Activated CD4-positive, alpha-beta memory T cell treated with anti-CD3 and anti-CD28 coated beads for 36 hours (primary cell): ENCODE results near the gene MT1F. TPM values are rescaled to one million over a fixed set of nuclear protein-coding genes. Genes with fewer than 3 reads are reported as not detected.
A peak's percentile ranks its signal among the peaks of the same experiment; 100 is the strongest.
"Not testable (repeated sequence)": the region's sequence is repeated elsewhere in the genome, so short reads cannot be mapped to it uniquely, and the experiment has no call there.

Experiments used
- CTCF ChIA-PET: fragments of 350-600 bp; sonication (Branson Sonifier 250); formaldehyde crosslinking; loops from one replicate; lab custom pipeline; 2021; ENCODE audit warnings: antibody characterized with exemption, inconsistent platforms; lab: Charles Lee
- POLR2A ChIA-PET: fragments of 350-600 bp; sonication (Branson Sonifier 250); formaldehyde crosslinking; loops from one replicate; lab custom pipeline; 2021; ENCODE audit warnings: antibody characterized with exemption; lab: Charles Lee
- DNase-seq: peaks from one replicate; pipeline ENCODE4 v3.0.0-alpha.2; 2020
- H3K27ac Mint-ChIP-seq: one replicate; pipeline ENCODE4 v1.8.0; 2021; ENCODE audit warnings: mixed read lengths
- H3K27me3 Mint-ChIP-seq: one replicate; pipeline ENCODE4 v1.8.0; 2021; ENCODE audit warnings: mixed read lengths
- H3K36me3 Mint-ChIP-seq: one replicate; pipeline ENCODE4 v1.8.0; 2021; ENCODE audit warnings: mixed read lengths
- H3K4me1 Mint-ChIP-seq: one replicate; pipeline ENCODE4 v1.8.0; 2021; ENCODE audit warnings: low read depth, mixed read lengths
- H3K4me3 Mint-ChIP-seq: one replicate; pipeline ENCODE4 v1.8.0; 2021; ENCODE audit warnings: mild to moderate bottlenecking, mixed read lengths
- H3K9me3 Mint-ChIP-seq: one replicate; pipeline ENCODE4 v1.8.0; 2021; ENCODE audit warnings: mixed read lengths
- intact Hi-C: fragments of 100-400 bp; cut with micrococcal nuclease; formaldehyde crosslinking; loops from one replicate; pipeline ENCODE4 v1.15.1; 2023
- total RNA-seq, 2 experiments: library from RNA; stranded (reverse); gene quantifications; one replicate each; pipeline ENCODE4 v1.2.3, GENCODE V29; 2021

The MT1F gene
- total RNA-seq, 2 experiments from 2014 or later, result 8.5 to 9.2 TPM

- Mint-ChIP-seq H3K27ac (no peak within 1 kb of the TSS), H3K4me3 (no peak within 1 kb of the TSS), H3K36me3 (peaks cover 2% of the 10 kb centered on the region), H3K27me3 (peaks cover 45% of the 10 kb centered on the region), H3K9me3 (no peaks in the 10 kb centered on the region), H3K4me1 (peaks cover 17% of the 10 kb centered on the region)
- intact Hi-C loops, result no loop called here
- no peak for DNase-seq
- ChIA-PET POLR2A (interaction anchor here (1.0 to 1.3 kb wide), 2 partner anchors 13 to 14 kb away, joined by 3 read pairs; partner anchors contain the start of gene MT1X), CTCF (interaction anchor here (1.3 kb wide), 1 partner anchor 69 kb away, joined by 3 read pairs; no protein-coding TSS in a partner anchor)
These were observed 11.5 kb downstream of the MT1F start, which contains the start of gene MT1H for GRCh38 chr16:56669005-56669839. Gene MT1H (plus strand): TSS chr16:56669814. CDS start chr16:56669885, 71 bp downstream.

DNA sequence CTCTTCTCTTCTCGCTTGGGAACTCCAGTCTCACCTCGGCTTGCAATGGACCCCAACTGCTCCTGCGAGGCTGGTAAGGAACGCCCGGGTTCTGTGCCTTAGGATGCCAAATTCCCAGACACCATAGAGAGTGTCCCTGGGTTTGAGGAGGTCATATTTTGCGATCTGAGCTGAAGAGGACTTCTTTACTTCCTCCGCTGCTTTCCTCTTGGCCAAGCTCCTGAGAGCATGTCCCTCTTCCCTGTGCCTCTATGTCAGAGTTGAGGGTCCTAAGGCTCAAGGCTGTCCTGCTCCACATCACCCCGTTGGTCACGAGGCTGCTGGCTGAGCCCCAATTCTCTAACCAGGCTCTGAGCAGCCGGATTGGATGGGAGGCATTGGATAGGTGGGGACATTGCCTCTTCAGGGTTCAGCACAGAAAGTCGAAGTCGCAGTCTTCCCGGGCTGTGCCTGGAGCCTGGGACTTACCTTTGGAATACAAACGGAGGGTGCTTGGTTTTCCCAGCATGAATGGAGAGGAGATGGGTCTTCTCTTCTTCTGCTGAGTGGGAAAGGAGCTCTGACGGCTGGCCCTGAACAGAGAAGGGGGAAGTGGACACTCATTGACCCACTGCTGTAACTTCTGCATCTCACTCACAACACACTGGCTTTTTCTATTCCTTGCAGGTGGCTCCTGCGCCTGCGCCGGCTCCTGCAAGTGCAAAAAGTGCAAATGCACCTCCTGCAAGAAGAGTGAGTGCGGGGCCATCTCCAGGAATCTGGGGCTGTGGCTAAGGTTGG lies 12.3 kb downstream of the MT1F start:
- H3K27ac Mint-ChIP-seq, result no peak overlapping the region
- ChIA-PET POLR2A (interaction anchor here (1.0 kb wide), 1 partner anchor 12 kb away, joined by 3 read pairs; the partner anchor contains the start of gene MT1X), CTCF (interaction anchor here (0.6 to 1.3 kb wide), 3 partner anchors 17 to 70 kb away, joined by 3 to 4 read pairs (median 3); no protein-coding TSS in a partner anchor)
- no peak for DNase-seq
- peaks cover 2% of the 10 kb centered on the region for H3K36me3 Mint-ChIP-seq
- peaks cover 17% of the 10 kb centered on the region for H3K4me1 Mint-ChIP-seq
- no peak overlapping the region for H3K4me3 Mint-ChIP-seq
- intact Hi-C loops, result no loop called here
- no peaks in the 10 kb centered on the region for H3K9me3 Mint-ChIP-seq
- H3K27me3 Mint-ChIP-seq, result peaks cover 51% of the 10 kb centered on the region

DNA sequence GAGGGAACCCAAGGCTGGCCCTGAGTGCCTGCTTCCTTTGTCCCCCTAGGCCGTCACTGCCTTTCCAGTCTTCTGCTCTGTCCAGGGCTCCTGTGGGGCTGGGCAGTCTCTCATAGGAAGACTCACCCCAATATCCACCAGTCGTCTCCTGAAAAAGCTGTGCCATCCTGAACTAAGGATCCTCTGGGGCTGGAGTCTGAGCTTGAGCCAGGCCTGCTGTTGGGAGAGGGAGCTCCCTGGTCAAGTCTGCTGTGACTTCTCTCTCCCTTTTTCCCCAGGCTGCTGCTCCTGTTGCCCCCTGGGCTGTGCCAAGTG lies 12.8 kb downstream of the MT1F start:
- no peaks in the 10 kb centered on the region for H3K9me3 Mint-ChIP-seq
- H3K36me3 Mint-ChIP-seq, result peaks cover 2% of the 10 kb centered on the region
- CTCF ChIA-PET, result interaction anchor here (0.9 kb wide), 1 partner anchor 27 kb away, joined by 3 read pairs; no protein-coding TSS in a partner anchor
- H3K27me3 Mint-ChIP-seq, result peaks cover 54% of the 10 kb centered on the region
- no peak for DNase-seq
- H3K4me1 Mint-ChIP-seq, result peaks cover 21% of the 10 kb centered on the region
- H3K27ac Mint-ChIP-seq, result no peak overlapping the region
- no peak overlapping the region for H3K4me3 Mint-ChIP-seq
- POLR2A ChIA-PET, result no interaction called here
- intact Hi-C loops, result no loop called here

DNA sequence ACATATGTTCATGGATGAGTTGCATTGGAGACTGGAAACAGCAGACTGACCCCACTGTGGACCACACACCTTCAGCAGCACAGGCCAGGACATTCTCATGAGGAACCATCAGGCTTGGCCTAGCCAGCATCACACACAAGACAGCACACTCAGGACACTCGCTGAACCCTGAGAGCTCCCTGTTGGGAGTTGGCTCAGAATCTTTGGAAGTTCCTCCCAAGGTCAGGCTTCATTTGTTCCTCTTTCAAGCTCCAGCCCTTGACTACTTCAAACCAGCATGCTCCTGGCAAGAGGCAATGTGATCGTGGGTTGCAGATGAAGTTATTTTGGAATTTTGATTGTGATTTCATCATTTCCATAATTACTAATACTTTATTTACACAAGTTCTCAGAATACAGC lies 13.9 kb downstream of the MT1F start:
- H3K4me3 Mint-ChIP-seq, intact Hi-C loops, H3K36me3 Mint-ChIP-seq, POLR2A ChIA-PET, H3K27ac Mint-ChIP-seq, DNase-seq, H3K9me3 Mint-ChIP-seq: not testable (repeated sequence)
- H3K4me1 Mint-ChIP-seq, result peaks cover 26% of the 10 kb centered on the region
- CTCF ChIA-PET, result interaction anchor here (2.9 kb wide), 1 partner anchor 30 kb away, joined by 13 read pairs; no protein-coding TSS in a partner anchor
- peaks cover 54% of the 10 kb centered on the region for H3K27me3 Mint-ChIP-seq

DNA sequence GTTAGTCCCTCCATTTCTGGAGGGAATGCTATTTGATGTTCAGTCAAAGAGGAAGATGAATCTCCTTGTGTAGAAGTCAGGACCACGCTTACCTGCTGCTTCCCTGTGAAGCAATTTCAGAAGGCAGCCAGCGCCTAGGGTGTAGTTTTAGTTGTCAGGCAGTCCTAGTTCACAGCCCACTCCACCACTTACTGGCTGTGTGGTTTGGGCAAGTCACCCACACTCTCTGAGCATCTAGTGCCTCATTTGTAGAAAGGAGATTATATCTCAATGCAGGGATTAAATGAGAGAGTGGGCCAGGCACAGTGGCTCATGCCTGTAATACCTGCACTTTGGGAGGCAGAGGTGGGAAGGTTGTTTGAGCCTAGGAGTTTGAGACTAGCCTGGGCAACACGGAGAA lies 14.4 kb downstream of the MT1F start:
- DNase-seq, H3K27ac Mint-ChIP-seq, POLR2A ChIA-PET, H3K9me3 Mint-ChIP-seq, H3K4me3 Mint-ChIP-seq, intact Hi-C loops, H3K36me3 Mint-ChIP-seq: not testable (repeated sequence)
- CTCF ChIA-PET, result interaction anchor here (1.8 to 2.9 kb wide), 2 partner anchors 30 to 95 kb away, joined by 5 to 13 read pairs; no protein-coding TSS in a partner anchor
- peaks cover 26% of the 10 kb centered on the region for H3K4me1 Mint-ChIP-seq
- H3K27me3 Mint-ChIP-seq, result peaks cover 54% of the 10 kb centered on the region

DNA sequence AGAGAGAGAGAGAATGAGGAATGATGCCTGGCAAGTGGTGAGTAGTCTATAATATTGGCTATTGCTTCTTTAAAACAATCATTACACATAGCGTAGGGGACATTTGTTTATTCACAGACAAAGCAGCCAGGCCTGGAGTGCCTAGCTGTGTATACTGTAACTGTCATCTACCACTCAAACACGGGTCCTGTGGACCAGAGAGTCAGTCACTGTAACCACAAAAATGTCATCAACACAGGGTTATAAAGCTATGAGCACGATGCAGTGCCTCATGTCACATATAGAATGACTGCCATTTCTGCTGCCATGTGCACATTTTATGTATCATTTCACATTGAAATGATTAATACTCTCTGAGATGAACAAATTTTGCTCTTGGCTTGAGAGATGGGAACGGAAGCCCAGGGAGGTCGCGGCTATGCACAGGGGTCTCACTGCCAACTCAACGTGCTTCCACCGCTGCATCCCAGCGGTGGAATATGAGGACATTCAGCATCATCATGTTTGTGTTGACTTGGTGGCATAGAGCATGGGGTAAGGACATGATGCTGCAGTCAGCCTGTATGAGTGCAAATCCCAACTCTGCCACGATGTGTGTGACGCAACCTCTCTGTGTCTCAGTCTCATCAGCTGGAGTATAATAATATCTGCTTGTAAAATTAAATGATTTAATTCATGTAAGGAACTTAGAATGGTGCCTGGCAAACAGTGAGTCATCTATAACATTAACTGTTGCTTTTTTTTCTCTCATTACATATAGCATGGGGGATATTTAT lies 15.2 kb downstream of the MT1F start:
- POLR2A ChIA-PET, result no interaction called here

DNA sequence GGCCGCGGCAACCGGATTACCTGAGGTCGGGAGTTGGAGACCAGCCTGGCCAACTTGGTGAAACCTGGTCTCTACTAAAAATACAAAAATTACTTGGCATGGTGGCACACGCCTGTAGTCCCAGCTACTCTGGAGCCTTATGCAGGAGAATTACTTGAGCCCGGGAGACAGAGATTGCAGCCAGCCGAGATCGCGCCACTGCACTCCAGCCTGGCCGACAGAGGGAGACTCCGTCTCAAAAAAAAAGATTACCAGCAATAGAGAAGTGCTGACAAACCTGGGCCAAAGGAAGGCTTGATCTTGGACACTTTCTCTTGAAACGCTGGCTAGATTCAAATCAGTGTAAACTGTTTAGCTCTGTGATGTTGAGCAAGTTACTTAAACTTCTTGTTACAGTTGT lies 16.2 kb downstream of the MT1F start:
- Mint-ChIP-seq H3K36me3 (no peaks in the 10 kb centered on the region), H3K27me3 (peaks cover 39% of the 10 kb centered on the region), H3K4me3 (no peak overlapping the region), H3K27ac (no peak overlapping the region), H3K9me3 (no peaks in the 10 kb centered on the region), H3K4me1 (peaks cover 18% of the 10 kb centered on the region)
- peak; percentile 50 for DNase-seq
- CTCF ChIA-PET, result interaction anchor here (1.2 to 2.9 kb wide), 3 partner anchors 11 to 97 kb away, joined by 4 to 13 read pairs (median 5); no protein-coding TSS in a partner anchor
- intact Hi-C loops, result loop anchor here (1.0 to 2.0 kb wide), 2 partner anchors 17 to 28 kb away; partner anchors contain the start of gene MT1F
- POLR2A ChIA-PET, result interaction anchor here (0.6 kb wide), 1 partner anchor 76 kb away, joined by 3 read pairs; no protein-coding TSS in a partner anchor

More for the DNA sequence above, 15.2 kb downstream of the MT1F start:
- Mint-ChIP-seq H3K36me3 (no peaks in the 10 kb centered on the region), H3K27ac (no peak overlapping the region), H3K4me3 (no peak overlapping the region), H3K9me3 (no peaks in the 10 kb centered on the region), H3K27me3 (peaks cover 47% of the 10 kb centered on the region), H3K4me1 (peaks cover 24% of the 10 kb centered on the region)
- DNase-seq, result no peak
- CTCF ChIA-PET, result interaction anchor here (1.2 to 2.9 kb wide), 3 partner anchors 10 to 96 kb away, joined by 4 to 13 read pairs (median 5); no protein-coding TSS in a partner anchor
- intact Hi-C loops, result no loop called here

DNA sequence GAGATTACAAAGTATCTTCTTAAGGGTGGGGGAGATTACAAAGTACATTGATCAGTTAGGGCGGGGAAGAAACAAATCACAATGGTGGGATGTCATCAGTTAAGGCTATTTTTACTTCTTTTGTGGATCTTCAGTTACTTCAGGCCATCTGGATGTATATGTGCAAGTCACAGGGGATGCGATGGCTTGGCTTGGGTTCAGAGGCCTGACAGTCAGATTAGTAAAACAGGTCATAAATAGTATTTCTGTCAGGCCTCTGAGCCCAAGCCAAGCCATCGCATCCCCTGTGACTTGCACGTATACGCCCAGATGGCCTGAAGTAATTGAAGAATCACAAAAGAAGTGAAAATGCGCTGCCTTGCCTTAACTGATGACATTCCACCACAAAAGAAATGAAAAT lies 16.8 kb downstream of the MT1F start:
- POLR2A ChIA-PET, result interaction anchor here (0.6 kb wide), 1 partner anchor 76 kb away, joined by 3 read pairs; no protein-coding TSS in a partner anchor
- H3K36me3 Mint-ChIP-seq, H3K4me3 Mint-ChIP-seq, CTCF ChIA-PET, H3K9me3 Mint-ChIP-seq, H3K27ac Mint-ChIP-seq, DNase-seq: not testable (repeated sequence)
- intact Hi-C loops, result loop anchor here (1.0 to 2.0 kb wide), 2 partner anchors 18 to 28 kb away; partner anchors contain the start of gene MT1F
- peaks cover 13% of the 10 kb centered on the region for H3K4me1 Mint-ChIP-seq
- peaks cover 32% of the 10 kb centered on the region for H3K27me3 Mint-ChIP-seq

- H3K4me3 Mint-ChIP-seq, result peak overlapping the region; percentile 56
- ChIA-PET CTCF (interaction anchor here (2.1 kb wide), 1 partner anchor 26 kb away, joined by 8 read pairs; no protein-coding TSS in a partner anchor), POLR2A (interaction anchor here (1.0 kb wide), 1 partner anchor 11 kb away, joined by 3 read pairs; no protein-coding TSS in a partner anchor)
- no peak overlapping the region for H3K27ac Mint-ChIP-seq
- H3K9me3 Mint-ChIP-seq, result no peaks in the 10 kb centered on the region
- peak; percentile 73 for DNase-seq
- intact Hi-C loops, result loop anchor here (2.0 kb wide), 1 partner anchor 19 kb away; the partner anchor contains the start of gene MT1F
- peaks cover 22% of the 10 kb centered on the region for H3K27me3 Mint-ChIP-seq
- H3K36me3 Mint-ChIP-seq, result no peaks in the 10 kb centered on the region
- peaks cover 9% of the 10 kb centered on the region for H3K4me1 Mint-ChIP-seq
These were observed 18.0 kb downstream of the MT1F start for GRCh38 chr16:56675685-56676210.

DNA sequence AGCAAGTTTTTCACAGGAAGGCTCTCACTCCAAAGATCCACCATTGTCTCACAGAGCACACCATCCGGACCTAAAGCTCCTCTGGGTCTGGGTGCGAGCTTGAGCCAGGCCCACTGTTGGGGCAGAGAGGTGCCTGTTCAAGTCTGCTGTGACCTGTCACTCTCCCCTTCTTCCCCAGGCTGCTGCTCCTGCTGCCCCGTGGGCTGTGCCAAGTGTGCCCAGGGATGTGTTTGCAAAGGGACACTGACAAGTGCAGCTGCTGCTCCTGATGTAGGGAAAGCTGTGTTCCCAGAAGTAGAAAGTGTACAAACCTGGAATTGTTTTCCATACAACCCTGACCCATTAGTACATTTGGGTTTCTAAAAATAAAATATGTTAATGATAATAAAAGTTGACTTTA lies 19.7 kb downstream of the MT1F start:
- no peak overlapping the region for H3K4me3 Mint-ChIP-seq
- peaks cover 15% of the 10 kb centered on the region for H3K4me1 Mint-ChIP-seq
- no peak for DNase-seq
- intact Hi-C loops, result no loop called here
- H3K36me3 Mint-ChIP-seq, result no peaks in the 10 kb centered on the region
- POLR2A ChIA-PET, result interaction anchor here (0.6 kb wide), 1 partner anchor 47 kb away, joined by 3 read pairs; no protein-coding TSS in a partner anchor
- H3K27ac Mint-ChIP-seq, result no peak overlapping the region
- CTCF ChIA-PET, result interaction anchor here (0.8 to 2.1 kb wide), 2 partner anchors 24 to 77 kb away, joined by 3 to 8 read pairs; no protein-coding TSS in a partner anchor
- peaks cover 12% of the 10 kb centered on the region for H3K27me3 Mint-ChIP-seq
- no peaks in the 10 kb centered on the region for H3K9me3 Mint-ChIP-seq
